Erythroblast (primary cell): ENCODE measurements around the gene EGLN1.

Experiments
- GATA1 ChIP-seq: IDR thresholded peaks from 2 replicates; pipeline ENCODE4 v1.6.1; 2011; ENCODE audit warnings: low read depth, mild to moderate bottlenecking, control low read depth, low read length, moderate library complexity
- POLR2A ChIP-seq: IDR thresholded peaks from 2 replicates; pipeline ENCODE4 v1.6.1; 2011; ENCODE audit warnings: mild to moderate bottlenecking, low read length

DNA sequence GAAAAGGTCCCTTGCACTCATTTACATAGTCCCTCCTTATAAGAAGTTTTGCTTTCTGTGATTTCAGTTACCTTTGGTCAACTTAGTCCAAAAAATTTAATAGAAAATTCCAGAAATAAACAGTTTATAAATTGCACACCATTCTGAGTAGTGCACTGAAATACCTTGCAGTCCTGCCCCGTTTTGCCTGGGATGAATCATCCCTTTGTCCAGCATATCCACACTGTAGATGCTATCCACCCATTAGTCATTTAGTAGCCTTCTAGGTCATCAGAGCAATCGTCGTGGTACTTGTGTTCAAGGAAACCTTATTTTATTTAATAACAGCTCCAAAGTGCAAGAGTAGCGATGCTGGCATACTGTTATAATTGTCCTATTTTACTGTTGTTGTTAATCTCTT is 46.0 kb downstream of the EGLN1 start:
- TF ChIP-seq POLR2A (no peak), GATA1 (no peak)
